Measurements from ENCODE around the gene SEMA6B. TPM values are rescaled to one million over a fixed set of nuclear protein-coding genes. Genes with fewer than 3 reads are reported as not detected.
A peak's percentile ranks its signal among the peaks of the same experiment; 100 is the strongest.

The SEMA6B gene
- total and polyA plus RNA-seq, 10 donors, result 5.5 to 85.0 (median 46.5) TPM

GRCh38 chr19:4503132-4503824, 56.2 kb downstream of the SEMA6B start:
- 89 to 92% (median 91%) methylated on average over 14 to 25 of the region's 25 CpGs for WGBS, 5 donors
- H3K9me3 ChIP-seq, result no peaks in the 10 kb centered on the region
- no peaks in the 10 kb centered on the region for H3K27me3 ChIP-seq (replicated peaks in 1 of 7)
- H3K36me3 ChIP-seq, result peaks cover 0 to 98% (median 57%) of the 10 kb centered on the region in 6 donors
- no peak overlapping the region for H3K27ac ChIP-seq
- DNase-seq, result no peak
- no peak overlapping the region for H3K4me3 ChIP-seq
- peaks cover 0 to 9% (median 0%) of the 10 kb centered on the region in 6 donors for H3K4me1 ChIP-seq
- intact Hi-C loops (cut with DNase I; ENCODE audit: low total_unique reads), result no loop called here
- TF ChIP-seq CTCF (IDR thresholded peaks at IDR 0.05 in 8 of 11, conservative IDR thresholded peaks at IDR 0.05 in 3 of 11) (no peak), POLR2AphosphoS5 (IDR thresholded peaks at IDR 0.05) (peak in 1 of 3 donors; percentile 2), POLR2A (IDR thresholded peaks at IDR 0.05) (no peak)

GRCh38 chr19:4502282-4503131, 57.0 kb downstream of the SEMA6B start:
- no peak for DNase-seq
- Histone ChIP-seq H3K4me3 (no peak overlapping the region), H3K27me3 (replicated peaks in 1 of 7) (no peaks in the 10 kb centered on the region), H3K36me3 (peaks cover 0 to 100% (median 65%) of the 10 kb centered on the region in 6 donors), H3K27ac (no peak overlapping the region), H3K4me1 (peaks cover 0 to 9% (median 0%) of the 10 kb centered on the region in 6 donors), H3K9me3 (no peaks in the 10 kb centered on the region)
- no peak for TF ChIP-seq POLR2A (IDR thresholded peaks at IDR 0.05)
- TF ChIP-seq POLR2AphosphoS5 (IDR thresholded peaks at IDR 0.05), result no peak
- no peak for TF ChIP-seq CTCF (IDR thresholded peaks at IDR 0.05 in 8 of 11, conservative IDR thresholded peaks at IDR 0.05 in 3 of 11)
- WGBS, 5 donors, result 88 to 93% (median 89%) methylated on average over 22 to 37 of the region's 37 CpGs
- intact Hi-C loops (cut with DNase I; ENCODE audit: low total_unique reads), result no loop called here

GRCh38 chr19:4501691-4502090, 57.8 kb downstream of the SEMA6B start:
- no peaks in the 10 kb centered on the region for H3K27me3 ChIP-seq (replicated peaks in 1 of 7)

More at GRCh38 chr19:4501691-4502090, 57.8 kb downstream of the SEMA6B start:
- no peak overlapping the region for H3K4me3 ChIP-seq
- peaks cover 0 to 100% (median 73%) of the 10 kb centered on the region in 6 donors for H3K36me3 ChIP-seq
- no peak for DNase-seq
- TF ChIP-seq POLR2A (IDR thresholded peaks at IDR 0.05) (no peak), POLR2AphosphoS5 (IDR thresholded peaks at IDR 0.05) (no peak), CTCF (IDR thresholded peaks at IDR 0.05 in 8 of 11, conservative IDR thresholded peaks at IDR 0.05 in 3 of 11) (no peak)
- no peak overlapping the region for H3K27ac ChIP-seq
- 84 to 96% (median 94%) methylated on average over 22 to 25 of the region's 25 CpGs for WGBS, 5 donors
- intact Hi-C loops (cut with DNase I; ENCODE audit: low total_unique reads), result no loop called here
- peaks cover 0 to 3% (median 0%) of the 10 kb centered on the region in 6 donors for H3K4me1 ChIP-seq
- no peaks in the 10 kb centered on the region for H3K9me3 ChIP-seq

All from spleen (tissue), 11 donors.